Measurements from ENCODE around the gene ZNF391. TPM values are rescaled to one million over a fixed set of nuclear protein-coding genes. Genes with fewer than 3 reads are reported as not detected.

ZNF391 gene
- total RNA-seq, 1 donor from 2014 or later = 7.2 TPM

DNA sequence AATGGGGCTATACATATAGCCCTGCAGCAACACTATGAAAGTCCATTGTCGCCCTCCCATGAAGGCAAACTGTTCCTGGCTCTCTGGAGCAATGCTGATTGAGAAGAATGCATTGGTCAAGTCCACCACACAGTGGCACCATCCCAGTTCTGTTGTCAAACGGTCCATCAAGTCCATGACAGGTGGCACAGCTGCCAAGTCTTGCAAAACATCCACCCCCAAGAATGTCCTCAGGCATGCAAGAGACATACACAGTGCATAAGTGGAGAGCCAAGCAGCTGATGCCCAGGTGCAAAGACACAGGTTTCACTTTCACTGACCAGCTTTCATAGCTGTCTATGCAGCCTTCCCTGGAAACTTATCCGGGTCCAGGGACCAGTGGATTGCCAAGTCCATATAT is 17.5 kb downstream of the ZNF391 start:
- no peak for FAIRE-seq

GRCh38 chr6:27407153-27407814 is 18.7 kb downstream of the ZNF391 start:
- no peaks in the 10 kb centered on the region for H3K27me3 ChIP-seq (ENCODE audit: insufficient read depth, low read length)
- H3K27me3 Mint-ChIP-seq (ENCODE audit: low read depth, unreplicated experiment) = no peaks in the 10 kb centered on the region
- H3K4me3 ChIP-seq (ENCODE audit: insufficient read depth, low read depth, low read length) = no peak overlapping the region
- H2AFZ ChIP-seq (ENCODE audit: low read depth, low read length) = no peak overlapping the region
- H3K9ac ChIP-seq (ENCODE audit: low read length) = no peak overlapping the region
- DNase-seq (ENCODE audit: low read depth) (no peak), FAIRE-seq (no peak)
- H3K27ac Mint-ChIP-seq (ENCODE audit: unreplicated experiment) = no peak overlapping the region
- no peak overlapping the region for H3K4me3 Mint-ChIP-seq (ENCODE audit: unreplicated experiment)
- H3K4me1 ChIP-seq (ENCODE audit: insufficient read depth, low read length) = no peaks in the 10 kb centered on the region
- peaks cover 27% of the 10 kb centered on the region for H3K36me3 Mint-ChIP-seq (ENCODE audit: low read depth, unreplicated experiment)
- no peak for TF ChIP-seq EZH2 (IDR thresholded peaks at IDR 0.05; ENCODE audit: insufficient read depth, low read length)
- TF ChIP-seq, protein P1, sequence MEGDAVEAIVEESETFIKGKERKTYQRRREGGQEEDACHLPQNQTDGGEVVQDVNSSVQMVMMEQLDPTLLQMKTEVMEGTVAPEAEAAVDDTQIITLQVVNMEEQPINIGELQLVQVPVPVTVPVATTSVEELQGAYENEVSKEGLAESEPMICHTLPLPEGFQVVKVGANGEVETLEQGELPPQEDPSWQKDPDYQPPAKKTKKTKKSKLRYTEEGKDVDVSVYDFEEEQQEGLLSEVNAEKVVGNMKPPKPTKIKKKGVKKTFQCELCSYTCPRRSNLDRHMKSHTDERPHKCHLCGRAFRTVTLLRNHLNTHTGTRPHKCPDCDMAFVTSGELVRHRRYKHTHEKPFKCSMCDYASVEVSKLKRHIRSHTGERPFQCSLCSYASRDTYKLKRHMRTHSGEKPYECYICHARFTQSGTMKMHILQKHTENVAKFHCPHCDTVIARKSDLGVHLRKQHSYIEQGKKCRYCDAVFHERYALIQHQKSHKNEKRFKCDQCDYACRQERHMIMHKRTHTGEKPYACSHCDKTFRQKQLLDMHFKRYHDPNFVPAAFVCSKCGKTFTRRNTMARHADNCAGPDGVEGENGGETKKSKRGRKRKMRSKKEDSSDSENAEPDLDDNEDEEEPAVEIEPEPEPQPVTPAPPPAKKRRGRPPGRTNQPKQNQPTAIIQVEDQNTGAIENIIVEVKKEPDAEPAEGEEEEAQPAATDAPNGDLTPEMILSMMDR (IDR thresholded peaks at IDR 0.05; ENCODE audit: insufficient read depth, low read depth, low read length) = no peak
- H3K27ac ChIP-seq (ENCODE audit: low read depth, low read length) = no peak overlapping the region
- H4K20me1 ChIP-seq (ENCODE audit: insufficient read depth, low read length) = no peaks in the 10 kb centered on the region
- no peaks in the 10 kb centered on the region for H3K4me1 Mint-ChIP-seq (ENCODE audit: low read depth, unreplicated experiment)
- peaks cover 28% of the 10 kb centered on the region for H3K9me3 Mint-ChIP-seq (ENCODE audit: unreplicated experiment)
- H3K79me2 ChIP-seq (ENCODE audit: insufficient read depth, low read length) = no peaks in the 10 kb centered on the region
- H3K9me3 ChIP-seq (ENCODE audit: insufficient read depth, low read depth, low read length) = peaks cover 2% of the 10 kb centered on the region
- H3K4me2 ChIP-seq (ENCODE audit: low read length) = no peak overlapping the region
- H3K36me3 ChIP-seq (ENCODE audit: insufficient read depth, low read length) = no peaks in the 10 kb centered on the region

More for the DNA sequence above, 17.5 kb downstream of the ZNF391 start:
- H3K4me1 Mint-ChIP-seq (ENCODE audit: low read depth, unreplicated experiment) = no peaks in the 10 kb centered on the region
- no peak for TF ChIP-seq EZH2 (IDR thresholded peaks at IDR 0.05; ENCODE audit: insufficient read depth, low read length)
- TF ChIP-seq, protein P1 (IDR thresholded peaks at IDR 0.05; ENCODE audit: insufficient read depth, low read depth, low read length) = no peak
- Histone ChIP-seq H3K27ac (ENCODE audit: low read depth, low read length) (no peak overlapping the region), H2AFZ (ENCODE audit: low read depth, low read length) (no peak overlapping the region), H3K4me1 (ENCODE audit: insufficient read depth, low read length) (no peaks in the 10 kb centered on the region), H3K27me3 (ENCODE audit: insufficient read depth, low read length) (no peaks in the 10 kb centered on the region), H4K20me1 (ENCODE audit: insufficient read depth, low read length) (no peaks in the 10 kb centered on the region), H3K4me3 (ENCODE audit: insufficient read depth, low read depth, low read length) (no peak overlapping the region), H3K4me2 (ENCODE audit: low read length) (no peak overlapping the region), H3K36me3 (ENCODE audit: insufficient read depth, low read length) (no peaks in the 10 kb centered on the region), H3K79me2 (ENCODE audit: insufficient read depth, low read length) (no peaks in the 10 kb centered on the region), H3K9ac (ENCODE audit: low read length) (no peak overlapping the region), H3K9me3 (ENCODE audit: insufficient read depth, low read depth, low read length) (peaks cover 7% of the 10 kb centered on the region)
- peaks cover 38% of the 10 kb centered on the region for H3K9me3 Mint-ChIP-seq (ENCODE audit: unreplicated experiment)
- no peak overlapping the region for H3K27ac Mint-ChIP-seq (ENCODE audit: unreplicated experiment)
- DNase-seq (ENCODE audit: low read depth) = no peak
- H3K4me3 Mint-ChIP-seq (ENCODE audit: unreplicated experiment) = no peak overlapping the region
- H3K36me3 Mint-ChIP-seq (ENCODE audit: low read depth, unreplicated experiment) = peaks cover 39% of the 10 kb centered on the region
- H3K27me3 Mint-ChIP-seq (ENCODE audit: low read depth, unreplicated experiment) = no peaks in the 10 kb centered on the region

DNA sequence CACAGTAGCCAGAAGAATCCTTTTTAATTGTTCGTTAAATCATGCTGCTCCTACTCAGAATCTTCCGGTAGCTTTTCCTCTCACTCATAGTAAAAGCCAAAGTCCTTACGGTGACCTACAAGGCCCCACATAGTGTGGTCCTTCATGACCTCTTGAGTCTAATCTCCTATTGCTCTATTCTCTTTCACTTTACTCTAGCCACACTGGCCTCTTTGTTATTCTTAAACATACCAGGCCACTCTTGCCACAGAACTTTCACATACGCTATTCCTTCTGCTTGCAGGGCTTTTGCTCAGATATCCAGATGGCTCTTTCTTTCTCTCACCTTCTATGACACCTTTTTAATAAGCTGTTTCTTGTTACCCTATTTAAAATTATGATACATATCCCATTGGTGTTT is 25.7 kb downstream of the ZNF391 start:
- FAIRE-seq (no peak), DNase-seq (ENCODE audit: low read depth) (no peak)
- Histone ChIP-seq H3K4me2 (ENCODE audit: low read length) (no peak overlapping the region), H3K27ac (ENCODE audit: low read depth, low read length) (no peak overlapping the region), H3K4me3 (ENCODE audit: insufficient read depth, low read depth, low read length) (no peak overlapping the region), H4K20me1 (ENCODE audit: insufficient read depth, low read length) (no peaks in the 10 kb centered on the region), H3K36me3 (ENCODE audit: insufficient read depth, low read length) (no peaks in the 10 kb centered on the region), H2AFZ (ENCODE audit: low read depth, low read length) (no peak overlapping the region), H3K4me1 (ENCODE audit: insufficient read depth, low read length) (no peaks in the 10 kb centered on the region), H3K9me3 (ENCODE audit: insufficient read depth, low read depth, low read length) (no peaks in the 10 kb centered on the region), H3K79me2 (ENCODE audit: insufficient read depth, low read length) (no peaks in the 10 kb centered on the region), H3K9ac (ENCODE audit: low read length) (no peak overlapping the region), H3K27me3 (ENCODE audit: insufficient read depth, low read length) (no peaks in the 10 kb centered on the region)
- TF ChIP-seq, protein P1 (IDR thresholded peaks at IDR 0.05; ENCODE audit: insufficient read depth, low read depth, low read length) = no peak
- TF ChIP-seq EZH2 (IDR thresholded peaks at IDR 0.05; ENCODE audit: insufficient read depth, low read length) = no peak
- H3K36me3 Mint-ChIP-seq (ENCODE audit: low read depth, unreplicated experiment) = no peaks in the 10 kb centered on the region
- H3K4me3 Mint-ChIP-seq (ENCODE audit: unreplicated experiment) = no peak overlapping the region
- no peaks in the 10 kb centered on the region for H3K4me1 Mint-ChIP-seq (ENCODE audit: low read depth, unreplicated experiment)
- H3K27me3 Mint-ChIP-seq (ENCODE audit: low read depth, unreplicated experiment) = no peaks in the 10 kb centered on the region
- peaks cover 12% of the 10 kb centered on the region for H3K9me3 Mint-ChIP-seq (ENCODE audit: unreplicated experiment)
- H3K27ac Mint-ChIP-seq (ENCODE audit: unreplicated experiment) = no peak overlapping the region

All from astrocyte (in vitro differentiated cells and primary cell).